Measurements from ENCODE around the gene PPHLN1. TPM values are rescaled to one million over a fixed set of nuclear protein-coding genes. Genes with fewer than 3 reads are reported as not detected.

PPHLN1 gene
- total RNA-seq, 2 donors from 2014 or later = 66.6 to 77.6 TPM

DNA sequence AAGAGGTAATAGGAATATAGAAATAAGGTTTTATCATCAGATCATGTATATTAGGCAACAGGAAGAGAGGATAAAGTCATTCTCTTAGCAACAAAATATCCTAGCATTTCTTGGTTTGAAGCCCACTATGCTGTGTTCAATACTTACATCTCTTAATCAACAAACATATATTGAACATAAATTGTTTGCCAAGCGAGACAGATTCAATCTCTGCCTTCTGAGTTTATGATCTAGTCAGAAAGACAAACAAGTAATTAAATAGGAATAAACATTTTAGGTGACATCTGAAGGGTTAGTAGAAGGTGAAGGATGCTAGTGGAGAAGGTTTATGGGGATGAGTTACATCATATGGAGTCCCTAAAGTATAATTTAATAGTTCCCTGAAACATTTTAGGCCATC is 54.8 kb downstream of the PPHLN1 start:
- H3K9ac ChIP-seq (ENCODE audit: extremely low read depth, low read length, poor library complexity, severe bottlenecking) = no peak overlapping the region
- H3K4me3 ChIP-seq (ENCODE audit: low read length) = no peak overlapping the region
- TF ChIP-seq, protein P1, sequence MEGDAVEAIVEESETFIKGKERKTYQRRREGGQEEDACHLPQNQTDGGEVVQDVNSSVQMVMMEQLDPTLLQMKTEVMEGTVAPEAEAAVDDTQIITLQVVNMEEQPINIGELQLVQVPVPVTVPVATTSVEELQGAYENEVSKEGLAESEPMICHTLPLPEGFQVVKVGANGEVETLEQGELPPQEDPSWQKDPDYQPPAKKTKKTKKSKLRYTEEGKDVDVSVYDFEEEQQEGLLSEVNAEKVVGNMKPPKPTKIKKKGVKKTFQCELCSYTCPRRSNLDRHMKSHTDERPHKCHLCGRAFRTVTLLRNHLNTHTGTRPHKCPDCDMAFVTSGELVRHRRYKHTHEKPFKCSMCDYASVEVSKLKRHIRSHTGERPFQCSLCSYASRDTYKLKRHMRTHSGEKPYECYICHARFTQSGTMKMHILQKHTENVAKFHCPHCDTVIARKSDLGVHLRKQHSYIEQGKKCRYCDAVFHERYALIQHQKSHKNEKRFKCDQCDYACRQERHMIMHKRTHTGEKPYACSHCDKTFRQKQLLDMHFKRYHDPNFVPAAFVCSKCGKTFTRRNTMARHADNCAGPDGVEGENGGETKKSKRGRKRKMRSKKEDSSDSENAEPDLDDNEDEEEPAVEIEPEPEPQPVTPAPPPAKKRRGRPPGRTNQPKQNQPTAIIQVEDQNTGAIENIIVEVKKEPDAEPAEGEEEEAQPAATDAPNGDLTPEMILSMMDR (conservative IDR thresholded peaks at IDR 0.05) = no peak
- Mint-ChIP-seq H3K27ac (no peak overlapping the region), H3K36me3 (ENCODE audit: low read depth) (peaks cover 10% of the 10 kb centered on the region), H3K4me1 (peaks cover 13% of the 10 kb centered on the region), H3K9me3 (no peaks in the 10 kb centered on the region), H3K27me3 (ENCODE audit: insufficient read depth) (no peaks in the 10 kb centered on the region), H3K4me3 (no peak overlapping the region)
- DNase-seq = no peak
- H3K36me3 ChIP-seq (ENCODE audit: control insufficient read depth, insufficient read depth, low read length) = peaks cover 34% of the 10 kb centered on the region
- no peak overlapping the region for H3K27ac ChIP-seq (ENCODE audit: low read depth, low read length)
- H3K4me1 ChIP-seq (ENCODE audit: control insufficient read depth, insufficient read depth, low read length) = no peaks in the 10 kb centered on the region
- 82 to 100% methylated on average over 1 of the region's 1 CpG for WGBS, 2 experiments (ENCODE audit: insufficient coverage in 1 of 2, insufficient read length in 1 of 2)
- H3K27me3 ChIP-seq (ENCODE audit: control insufficient read depth, insufficient read depth, low read length, poor library complexity, severe bottlenecking) = no peaks in the 10 kb centered on the region
- H3K9me3 ChIP-seq (ENCODE audit: control insufficient read depth, low read length) = no peaks in the 10 kb centered on the region

DNA sequence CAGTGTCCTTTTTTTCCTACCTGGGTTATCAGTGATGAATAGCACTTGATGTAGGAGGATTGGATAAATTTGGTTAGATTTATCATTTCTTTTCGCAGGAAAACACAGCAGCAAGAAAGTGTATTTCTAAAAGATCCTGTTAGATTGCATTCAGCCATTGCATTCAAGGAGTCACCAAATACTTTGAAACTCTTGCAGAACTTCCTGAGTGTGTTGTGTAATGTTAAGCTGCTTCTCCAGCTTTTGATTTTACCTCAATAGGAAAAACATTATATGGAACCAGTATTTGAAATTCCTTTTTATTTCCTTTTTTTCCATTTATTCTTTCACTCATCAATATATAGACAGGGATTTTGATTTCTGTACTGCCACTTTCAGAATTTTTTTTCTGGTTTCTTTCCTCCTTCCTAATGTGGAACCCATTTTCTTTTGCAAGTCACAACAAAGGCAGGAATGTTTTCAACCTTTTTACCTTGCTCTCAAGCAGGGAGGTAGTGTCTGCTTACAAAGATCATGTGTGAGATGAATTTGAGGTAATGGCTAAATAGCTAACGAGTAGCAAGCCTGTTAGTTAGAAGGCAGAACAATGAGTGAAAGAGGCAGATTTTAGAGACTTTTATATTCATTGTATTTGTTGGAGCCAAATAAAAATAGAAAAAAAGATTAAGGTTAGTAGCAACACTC is 56.2 kb downstream of the PPHLN1 start:
- H3K4me1 Mint-ChIP-seq = peaks cover 16% of the 10 kb centered on the region
- no peak for DNase-seq
- H3K4me3 ChIP-seq (ENCODE audit: low read length) = no peak overlapping the region
- H3K27ac ChIP-seq (ENCODE audit: low read depth, low read length) = no peak overlapping the region
- no peaks in the 10 kb centered on the region for H3K9me3 Mint-ChIP-seq
- TF ChIP-seq, protein P1 (conservative IDR thresholded peaks at IDR 0.05) = no peak
- H3K9ac ChIP-seq (ENCODE audit: extremely low read depth, low read length, poor library complexity, severe bottlenecking) = no peak overlapping the region
- H3K36me3 Mint-ChIP-seq (ENCODE audit: low read depth) = peaks cover 4% of the 10 kb centered on the region
- no peaks in the 10 kb centered on the region for H3K27me3 Mint-ChIP-seq (ENCODE audit: insufficient read depth)
- H3K36me3 ChIP-seq (ENCODE audit: control insufficient read depth, insufficient read depth, low read length) = peaks cover 25% of the 10 kb centered on the region
- H3K27ac Mint-ChIP-seq = peak overlapping the region; percentile 54
- no peaks in the 10 kb centered on the region for H3K27me3 ChIP-seq (ENCODE audit: control insufficient read depth, insufficient read depth, low read length, poor library complexity, severe bottlenecking)
- 93 to 100% methylated on average over 1 to 2 of the region's 2 CpGs for WGBS, 2 experiments (ENCODE audit: insufficient coverage in 1 of 2, insufficient read length in 1 of 2)
- H3K9me3 ChIP-seq (ENCODE audit: control insufficient read depth, low read length) = no peaks in the 10 kb centered on the region
- H3K4me1 ChIP-seq (ENCODE audit: control insufficient read depth, insufficient read depth, low read length) = no peaks in the 10 kb centered on the region
- no peak overlapping the region for H3K4me3 Mint-ChIP-seq

DNA sequence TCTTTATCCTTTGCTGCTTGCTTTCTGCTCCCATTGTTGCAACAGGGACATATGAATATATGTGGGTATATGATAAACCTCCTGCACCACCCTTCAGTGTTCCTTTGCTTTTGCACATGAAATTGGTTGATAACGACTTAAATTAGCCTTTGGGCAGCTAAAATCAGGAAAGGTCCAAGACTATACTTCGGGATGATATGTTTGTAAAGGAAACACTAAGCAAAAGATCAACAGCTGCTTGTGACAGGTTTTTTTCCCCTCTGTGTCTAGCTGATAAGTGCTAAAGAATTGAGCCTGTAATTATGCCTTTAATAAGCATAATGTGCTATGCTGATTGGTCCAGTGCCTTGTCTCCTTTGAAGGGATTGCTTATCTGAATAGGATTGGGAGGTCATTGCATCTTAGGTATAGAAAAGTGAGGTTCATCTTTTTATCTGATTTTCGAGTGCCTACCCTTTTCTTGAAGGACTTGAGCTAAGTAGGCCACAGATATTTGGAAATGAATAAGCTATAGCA is 59.4 kb downstream of the PPHLN1 start:
- no peak overlapping the region for H3K4me3 ChIP-seq (ENCODE audit: low read length)
- DNase-seq = no peak
- H3K27ac ChIP-seq (ENCODE audit: low read depth, low read length) = no peak overlapping the region
- TF ChIP-seq, protein P1 (conservative IDR thresholded peaks at IDR 0.05) = no peak
- H3K27me3 Mint-ChIP-seq (ENCODE audit: insufficient read depth) = no peaks in the 10 kb centered on the region
- no peaks in the 10 kb centered on the region for H3K27me3 ChIP-seq (ENCODE audit: control insufficient read depth, insufficient read depth, low read length, poor library complexity, severe bottlenecking)
- no peak overlapping the region for H3K4me3 Mint-ChIP-seq
- no peaks in the 10 kb centered on the region for H3K4me1 ChIP-seq (ENCODE audit: control insufficient read depth, insufficient read depth, low read length)
- peaks cover 16% of the 10 kb centered on the region for H3K4me1 Mint-ChIP-seq
- 93 to 95% methylated on average over 3 of the region's 3 CpGs for whole genome bisulfite sequencing, 2 experiments (ENCODE audit: insufficient coverage in 1 of 2, insufficient read length in 1 of 2)
- H3K36me3 Mint-ChIP-seq (ENCODE audit: low read depth) = peaks cover 28% of the 10 kb centered on the region
- H3K9me3 ChIP-seq (ENCODE audit: control insufficient read depth, low read length) = no peaks in the 10 kb centered on the region
- no peak overlapping the region for H3K9ac ChIP-seq (ENCODE audit: extremely low read depth, low read length, poor library complexity, severe bottlenecking)
- peaks cover 35% of the 10 kb centered on the region for H3K36me3 ChIP-seq (ENCODE audit: control insufficient read depth, insufficient read depth, low read length)
- H3K9me3 Mint-ChIP-seq = no peaks in the 10 kb centered on the region
- H3K27ac Mint-ChIP-seq = no peak overlapping the region

Measured in endodermal cell (in vitro differentiated cells).